Measurements from ENCODE around the gene SCMH1.

- TF ChIP-seq CTCF (IDR thresholded peaks at IDR 0.05) (no peak), POLR2A (IDR thresholded peaks at IDR 0.05) (no peak)
These were observed 219.7 kb downstream of the SCMH1 start for GRCh38 chr1:41022424-41022823.
